NCI-H1694 treated with DMSO at 0.1 percent for 48 hours (cell line): ENCODE data around the gene GPANK1.

Source experiments
- DNase-seq: peaks from one replicate; lab custom pipeline; 2025; lab: John Stamatoyannopoulos, UW

Gene GPANK1

GRCh38 chr6:31639449-31639861 is 25.3 kb downstream of the GPANK1 start:
- DNase-seq: no peak

- DNase-seq: no peak
Measured at GRCh38 chr6:31639043-31639442, 25.8 kb downstream of the GPANK1 start.

GRCh38 chr6:31636698-31637596 is 27.9 kb downstream of the GPANK1 start:
- DNase-seq: no peak

- no peak for DNase-seq
Measured at GRCh38 chr6:31634969-31635575, 29.7 kb downstream of the GPANK1 start.

- DNase-seq: no peak
Measured at GRCh38 chr6:31634131-31634530, 30.7 kb downstream of the GPANK1 start.

- DNase-seq: no peak
Measured at GRCh38 chr6:31633447-31633846, 31.4 kb downstream of the GPANK1 start.

- DNase-seq: no peak
Measured at GRCh38 chr6:31632279-31632946, 32.4 kb downstream of the GPANK1 start.

GRCh38 chr6:31631681-31632278 is 33.0 kb downstream of the GPANK1 start:
- no peak for DNase-seq

GRCh38 chr6:31631209-31631608 is 33.6 kb downstream of the GPANK1 start:
- DNase-seq: no peak

- no peak for DNase-seq
Measured at GRCh38 chr6:31630177-31630934, 34.4 kb downstream of the GPANK1 start.

GRCh38 chr6:31629014-31629413 is 35.8 kb downstream of the GPANK1 start:
- no peak for DNase-seq

GRCh38 chr6:31627690-31628287 is 37.0 kb downstream of the GPANK1 start:
- DNase-seq: no peak

- no peak for DNase-seq
Measured at GRCh38 chr6:31626952-31627351, 37.8 kb downstream of the GPANK1 start.

GRCh38 chr6:31624070-31624469 is 40.7 kb downstream of the GPANK1 start:
- DNase-seq: no peak

- no peak for DNase-seq
Measured at GRCh38 chr6:31622684-31623091, 42.1 kb downstream of the GPANK1 start.

GRCh38 chr6:31621991-31622390 is 42.8 kb downstream of the GPANK1 start:
- no peak for DNase-seq

GRCh38 chr6:31621320-31621939 is 43.4 kb downstream of the GPANK1 start:
- DNase-seq: no peak

- peak; percentile 61 for DNase-seq
Measured at GRCh38 chr6:31620586-31621319, 44.0 kb downstream of the GPANK1 start, which contains the start of gene PRRC2A. Gene PRRC2A, plus strand, starts transcription at chr6:31620715. Its CDS starts 2,075 bp downstream, at chr6:31622790.

- peak; percentile 96 for DNase-seq
Measured at GRCh38 chr6:31619805-31620585, 44.8 kb downstream of the GPANK1 start.
